GM18499 (cell line): ENCODE measurements around the gene NFKBIA.
"Not testable (repeated sequence)": the region's sequence is repeated elsewhere in the genome, so short reads cannot be mapped to it uniquely, and the experiment has no call there.

Experiments used
- ATAC-seq: cut with Tn5 transposase; IDR thresholded peaks from one replicate; pipeline ENCODE4 v1.9.1; 2021; ENCODE audit warnings: moderate number of reproducible peaks; ENCODE audit not compliant: insufficient read depth, unreplicated experiment

The NFKBIA gene

DNA sequence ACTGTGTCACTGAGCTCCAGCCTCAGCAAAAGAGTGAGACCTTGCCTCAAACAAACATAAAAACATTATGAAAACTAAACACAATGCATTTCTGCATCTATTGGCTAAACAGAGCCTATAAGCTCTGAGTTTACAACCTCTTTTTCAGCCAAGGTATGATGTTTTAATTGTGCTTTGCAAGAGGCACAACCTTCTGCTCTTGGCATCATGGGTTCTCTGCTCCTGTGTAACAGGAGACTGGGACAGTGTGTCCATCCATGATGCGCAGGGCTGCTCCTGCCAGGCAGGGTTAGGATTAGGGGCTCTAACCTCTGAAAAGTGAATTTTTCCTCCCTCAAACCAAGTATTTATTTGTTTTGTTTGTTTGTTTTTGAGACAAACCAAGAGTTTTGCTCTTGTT is 5.0 kb upstream of the NFKBIA start:
- ATAC-seq, result no peak

DNA sequence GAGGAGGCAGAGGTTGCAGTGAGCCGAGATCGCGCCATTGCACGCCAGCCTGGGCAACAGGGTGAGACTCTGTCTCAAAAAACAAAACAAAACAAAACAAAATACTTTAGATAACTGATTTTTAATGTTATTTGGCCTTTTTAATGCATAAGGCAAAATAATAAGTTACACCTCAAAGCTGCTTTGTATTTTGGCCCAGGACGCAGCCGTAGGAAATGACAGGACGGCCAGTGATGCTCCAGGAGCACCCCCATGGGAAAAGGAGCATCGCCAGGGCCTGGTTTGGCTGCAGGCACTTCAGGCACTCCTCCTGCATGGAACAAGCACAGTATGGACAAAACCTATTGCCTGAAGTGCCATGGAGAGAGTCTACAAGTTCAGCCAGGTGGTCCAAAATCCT is 3.5 kb upstream of the NFKBIA start:
- no peak for ATAC-seq

DNA sequence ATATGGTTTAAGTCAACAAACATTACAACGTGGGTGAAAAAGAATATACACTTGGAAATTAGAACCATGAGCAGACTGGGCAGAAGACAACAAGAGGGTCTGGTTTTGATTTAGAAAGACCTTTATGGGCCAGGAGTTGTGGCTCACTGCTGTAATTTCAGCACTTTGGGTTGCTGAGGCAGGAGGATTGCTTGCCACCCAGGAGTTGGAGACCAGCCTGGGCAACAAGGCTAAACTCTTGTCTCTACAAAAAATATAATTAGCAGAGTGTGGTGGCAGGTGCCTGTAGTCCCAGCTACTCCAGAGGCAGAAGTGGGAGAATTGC is 2.7 kb upstream of the NFKBIA start:
- ATAC-seq, result no peak

DNA sequence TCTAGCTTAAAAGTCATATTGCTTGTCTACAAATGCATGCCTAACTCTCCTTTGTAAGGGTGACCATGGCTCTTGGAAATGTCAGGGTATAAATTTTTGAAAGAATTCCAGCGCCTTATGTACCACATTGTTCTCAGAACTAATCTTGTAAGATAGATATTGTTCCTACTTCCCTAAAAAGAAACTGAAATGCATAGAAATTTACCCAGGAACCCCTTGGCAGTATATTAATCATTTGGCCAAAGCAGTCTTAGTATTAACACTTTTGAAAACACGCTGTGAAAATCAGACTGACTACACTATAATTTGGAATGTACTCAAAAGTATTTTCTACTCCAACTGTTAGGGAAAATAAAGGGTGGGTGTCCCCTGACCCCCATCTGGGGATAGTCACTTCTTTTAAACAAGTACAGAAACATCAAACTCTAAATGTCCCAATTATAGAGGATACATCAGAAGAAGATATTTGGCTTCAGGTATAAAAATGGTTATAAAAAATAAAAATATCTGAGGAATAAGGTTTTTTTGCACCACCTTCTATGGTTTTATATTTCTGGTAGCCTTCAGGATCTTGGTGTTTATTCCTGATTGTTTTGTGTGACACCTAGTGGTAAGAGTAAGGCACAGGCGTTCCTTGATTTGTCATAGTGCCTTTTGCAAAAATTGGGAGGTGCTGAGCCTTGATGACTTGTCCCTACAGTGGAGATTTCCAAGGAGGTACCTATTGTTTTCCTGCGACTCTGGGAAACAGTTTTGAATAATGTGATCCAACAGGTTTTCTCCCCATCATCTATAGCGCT is 2.2 kb upstream of the NFKBIA start:
- ATAC-seq, result no peak

DNA sequence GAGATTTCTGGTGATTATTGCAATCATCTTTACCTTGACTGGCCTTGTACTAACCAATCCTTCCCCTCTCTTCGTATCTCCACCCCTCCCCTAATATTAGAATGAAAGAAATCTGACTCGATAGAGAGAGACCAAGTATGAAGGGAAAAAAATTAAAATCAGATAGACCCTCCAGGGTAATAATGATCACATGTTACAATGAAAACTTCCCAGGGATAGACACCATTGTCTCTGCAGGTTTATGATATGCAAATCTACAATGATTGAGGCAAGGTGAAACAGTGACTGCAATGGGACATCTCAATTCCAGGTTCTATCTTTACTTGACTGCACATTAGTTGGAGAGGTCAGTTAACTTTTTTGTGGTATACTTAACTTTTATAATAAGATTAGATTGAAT is 1.5 kb upstream of the NFKBIA start:
- ATAC-seq, result no peak

DNA sequence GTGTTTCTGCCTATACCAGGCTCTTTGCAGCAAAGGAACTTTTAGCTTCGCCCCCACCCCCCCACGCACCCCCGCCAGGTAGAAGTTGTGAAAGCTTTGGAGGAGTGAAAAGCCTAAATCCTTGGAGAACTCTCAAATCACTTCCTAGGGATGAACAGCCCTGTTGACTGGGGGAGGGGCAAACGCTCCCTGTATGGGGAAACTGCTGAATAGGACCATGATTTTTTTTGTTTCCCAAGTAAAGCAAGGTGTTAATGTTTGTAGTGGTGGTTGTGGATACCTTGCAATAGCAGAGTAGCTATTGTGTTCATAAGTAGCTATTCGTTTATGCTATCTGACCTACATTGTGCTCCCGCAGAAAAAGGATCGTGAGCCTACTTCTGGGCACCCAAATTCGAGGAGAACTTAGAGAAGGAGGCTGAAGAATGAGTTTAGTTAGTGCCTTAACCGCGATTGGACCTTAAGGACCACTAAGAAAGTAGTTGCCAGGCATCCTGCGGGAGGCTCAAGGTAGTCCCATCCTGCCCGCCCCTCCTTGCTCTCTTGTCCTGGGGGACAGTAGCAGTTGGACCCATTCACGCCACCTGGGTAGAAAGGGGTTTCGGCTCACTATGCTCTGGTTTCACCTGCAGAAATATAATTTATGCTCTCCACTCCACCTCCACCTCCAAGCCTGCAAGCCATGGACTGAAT is 901 bp upstream of the NFKBIA start:
- ATAC-seq, result no peak

DNA sequence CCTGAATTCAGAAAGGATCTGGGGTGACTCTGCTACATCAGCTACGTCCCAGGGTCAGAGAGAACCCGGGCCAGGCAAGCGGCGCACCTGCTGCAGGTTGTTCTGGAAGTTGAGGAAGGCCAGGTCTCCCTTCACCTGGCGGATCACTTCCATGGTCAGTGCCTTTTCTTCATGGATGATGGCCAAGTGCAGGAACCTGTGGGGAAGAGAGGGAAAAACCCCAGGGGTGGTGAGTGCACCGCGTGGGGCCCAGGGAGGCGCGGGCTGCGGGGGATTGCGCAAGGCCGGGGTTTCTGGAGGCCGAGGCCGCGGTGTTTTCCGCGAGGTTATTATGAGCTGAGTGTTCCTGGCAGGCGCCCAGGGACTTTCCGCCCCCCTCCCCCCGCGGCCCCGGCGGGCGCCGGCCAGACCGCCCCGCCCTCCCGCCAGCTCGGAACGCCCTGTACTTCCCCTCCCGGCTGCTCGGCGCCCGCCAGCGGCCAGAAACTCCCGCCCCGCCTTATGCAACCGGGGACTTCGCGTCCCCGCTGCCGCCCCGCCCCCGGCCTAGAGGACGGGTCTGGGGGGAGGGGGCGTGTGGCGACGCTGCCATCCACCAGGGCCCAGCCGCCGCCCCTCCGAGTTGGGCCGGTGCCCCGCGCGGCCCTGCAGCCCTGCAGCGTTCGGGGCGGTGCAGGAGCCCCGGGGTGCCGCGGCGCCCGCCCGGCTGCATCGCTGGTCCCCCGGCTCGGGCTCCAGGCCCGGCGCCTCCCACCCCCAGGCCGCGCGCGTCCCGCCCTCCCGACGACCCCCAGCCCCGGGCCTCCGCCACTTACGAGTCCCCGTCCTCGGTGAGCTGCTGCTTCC is 723 bp downstream of the NFKBIA start:
- ATAC-seq, result peak; percentile 25

DNA sequence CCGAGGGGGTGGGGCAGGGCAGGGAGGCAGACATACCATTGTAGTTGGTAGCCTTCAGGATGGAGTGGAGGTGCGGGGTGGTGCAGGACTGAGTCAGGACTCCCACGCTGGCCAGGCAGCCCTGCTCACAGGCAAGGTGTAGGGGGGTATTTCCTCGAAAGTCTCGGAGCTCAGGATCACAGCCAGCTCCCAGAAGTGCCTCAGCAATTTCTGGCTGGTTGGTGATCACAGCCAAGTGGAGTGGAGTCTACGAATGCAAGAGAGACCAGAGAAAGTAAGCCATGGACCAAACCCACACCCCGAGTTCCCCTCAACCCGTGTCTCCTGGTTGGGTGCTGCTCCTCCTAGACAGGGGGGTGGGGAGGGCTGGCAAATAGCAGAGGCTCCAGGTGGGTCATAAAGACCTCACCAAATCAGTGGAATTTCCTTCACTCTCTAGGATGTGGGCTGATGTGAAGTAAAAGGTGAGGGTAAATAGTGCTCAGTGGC is 1.4 kb downstream of the NFKBIA start:
- no peak for ATAC-seq

DNA sequence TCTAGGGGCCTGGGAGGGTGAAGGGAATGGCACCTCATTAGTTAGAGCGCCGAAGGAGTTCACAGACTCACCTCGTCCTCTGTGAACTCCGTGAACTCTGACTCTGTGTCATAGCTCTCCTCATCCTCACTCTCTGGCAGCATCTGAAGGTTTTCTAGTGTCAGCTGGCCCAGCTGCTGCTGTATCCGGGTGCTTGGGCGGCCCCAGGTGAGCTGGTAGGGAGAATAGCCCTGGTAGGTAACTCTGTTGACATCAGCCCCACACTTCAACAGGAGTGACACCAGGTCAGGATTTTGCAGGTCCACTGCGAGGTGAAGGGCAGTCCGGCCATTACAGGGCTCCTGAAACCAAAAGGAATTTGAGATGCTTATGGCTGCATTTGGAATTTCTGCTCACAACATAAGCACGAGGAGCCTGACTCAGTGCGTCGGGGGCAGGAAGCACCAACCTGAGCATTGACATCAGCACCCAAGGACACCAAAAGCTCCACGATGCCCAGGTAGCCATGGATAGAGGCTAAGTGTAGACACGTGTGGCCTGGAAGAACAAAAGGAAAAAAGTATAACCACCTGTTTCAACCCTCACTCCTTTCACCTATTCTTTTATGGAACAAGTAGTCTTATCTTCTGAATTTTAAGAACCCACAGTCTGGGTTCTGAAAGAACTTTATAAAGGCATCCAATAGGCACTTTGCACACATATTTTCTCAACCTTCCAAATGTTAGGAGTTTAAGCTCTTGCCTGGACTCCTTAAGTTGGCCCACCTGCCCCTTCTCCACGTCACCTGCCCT is 2.0 kb downstream of the NFKBIA start:
- no peak for ATAC-seq

DNA sequence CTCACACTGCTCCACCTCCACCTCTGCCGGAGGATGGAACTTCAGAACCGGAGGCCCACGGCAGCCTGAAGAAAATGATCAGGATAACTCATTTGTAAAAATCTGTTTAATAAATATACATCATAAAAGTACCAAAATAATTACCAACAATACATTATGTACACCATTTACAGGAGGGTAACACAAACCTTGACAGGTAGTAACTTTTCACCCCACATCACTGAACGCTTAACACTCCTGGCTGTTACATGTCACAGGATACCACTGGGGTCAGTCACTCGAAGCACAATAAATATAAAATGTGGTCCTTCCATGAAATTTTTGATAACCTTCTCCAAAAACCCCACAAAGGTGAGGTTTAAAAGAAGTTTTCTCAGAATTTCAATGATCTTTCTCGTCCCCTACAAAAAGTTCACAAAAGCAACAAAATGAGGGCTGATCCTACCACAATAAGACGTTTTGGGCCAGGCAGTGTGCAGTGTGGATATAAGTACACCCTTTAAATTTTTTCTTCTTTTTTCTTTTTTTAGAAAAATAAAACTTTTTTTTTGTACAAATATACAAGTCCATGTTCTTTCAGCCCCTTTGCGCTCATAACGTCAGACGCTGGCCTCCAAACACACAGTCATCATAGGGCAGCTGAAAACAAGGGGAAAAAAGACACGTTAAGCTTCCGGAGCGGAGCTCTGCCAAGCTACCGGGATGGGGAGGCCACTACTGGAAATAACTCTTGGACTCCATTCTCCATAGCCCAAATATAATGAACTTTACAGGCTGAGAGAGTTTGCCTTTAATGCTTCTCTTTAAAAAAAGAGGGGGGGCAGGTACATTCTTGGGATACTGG is 2.9 kb downstream of the NFKBIA start:
- ATAC-seq, result no peak

DNA sequence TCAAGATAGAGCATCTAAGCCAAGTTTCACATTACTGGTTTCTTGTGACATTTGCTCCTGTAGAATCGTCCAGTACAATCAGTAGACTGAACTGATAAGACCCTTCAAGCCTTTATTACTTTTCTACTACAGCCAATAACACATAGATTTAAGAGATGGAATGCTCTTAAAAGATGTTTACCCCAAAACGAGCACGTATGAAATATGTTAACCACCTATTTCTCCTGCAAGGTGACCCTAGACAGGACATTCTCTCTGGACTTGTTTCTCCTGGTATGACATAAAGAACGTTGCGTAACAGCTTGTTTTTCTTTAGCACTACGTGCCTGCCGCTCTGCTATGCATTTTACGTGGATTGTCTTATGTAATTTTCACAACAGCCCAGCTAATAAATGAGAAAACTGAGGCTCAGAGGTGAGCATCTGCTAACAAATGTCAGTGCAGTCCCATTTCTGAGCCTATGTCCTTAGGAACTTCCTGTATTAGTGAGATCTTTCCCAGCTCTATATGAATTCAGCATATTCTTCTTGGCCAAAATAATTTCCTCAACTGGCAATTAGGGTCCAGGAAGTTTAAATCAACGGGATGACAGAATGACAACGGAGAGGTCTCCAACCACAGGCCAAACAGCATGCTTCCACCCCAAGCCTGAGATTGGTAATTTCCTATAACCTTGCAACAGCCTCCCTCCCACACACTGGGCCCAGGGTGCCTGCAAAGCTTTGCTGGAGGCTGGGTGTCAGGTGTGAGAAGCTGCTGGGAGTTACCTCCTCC is 3.7 kb downstream of the NFKBIA start:
- no peak for ATAC-seq

DNA sequence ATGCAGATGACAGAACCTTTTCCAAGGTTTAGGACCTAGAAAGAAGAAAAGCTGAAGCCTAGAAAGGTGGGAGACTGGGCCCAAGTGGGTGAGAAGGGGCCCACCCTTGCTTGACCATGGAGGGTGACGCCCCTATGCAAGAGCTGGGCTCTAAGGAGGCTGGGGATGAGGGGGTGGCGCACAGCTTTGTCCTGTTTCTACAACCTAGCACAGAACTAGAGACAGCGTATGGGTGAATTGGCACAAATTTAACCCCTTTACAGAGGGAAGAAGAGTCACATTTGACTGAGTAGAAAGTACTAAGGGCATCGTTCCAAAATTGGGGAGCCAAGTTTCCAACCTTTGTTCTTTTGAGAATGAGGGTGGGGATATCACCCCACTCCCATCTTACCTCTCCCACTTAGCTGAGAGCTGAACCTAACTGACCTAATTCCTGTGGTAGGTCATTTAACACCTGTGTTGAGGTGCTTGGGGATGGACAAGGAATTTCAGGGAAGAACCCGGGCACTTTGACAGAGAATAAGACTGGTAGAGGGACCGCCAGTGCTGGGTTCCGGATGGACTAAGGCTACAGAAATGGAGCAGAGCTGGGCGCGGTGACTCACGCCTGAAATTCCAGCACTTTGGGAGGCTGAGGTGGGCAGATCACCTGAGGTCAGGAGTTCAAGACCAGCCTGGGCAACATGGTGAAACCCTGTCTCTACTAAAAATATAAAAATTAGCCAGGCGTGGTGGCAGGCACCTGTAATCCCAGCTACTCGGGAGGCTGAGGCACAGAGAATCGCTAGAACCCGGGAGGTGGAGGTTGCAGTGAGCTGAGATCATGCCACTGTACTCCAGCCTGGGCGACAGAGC is 5.2 kb downstream of the NFKBIA start:
- no peak for ATAC-seq

DNA sequence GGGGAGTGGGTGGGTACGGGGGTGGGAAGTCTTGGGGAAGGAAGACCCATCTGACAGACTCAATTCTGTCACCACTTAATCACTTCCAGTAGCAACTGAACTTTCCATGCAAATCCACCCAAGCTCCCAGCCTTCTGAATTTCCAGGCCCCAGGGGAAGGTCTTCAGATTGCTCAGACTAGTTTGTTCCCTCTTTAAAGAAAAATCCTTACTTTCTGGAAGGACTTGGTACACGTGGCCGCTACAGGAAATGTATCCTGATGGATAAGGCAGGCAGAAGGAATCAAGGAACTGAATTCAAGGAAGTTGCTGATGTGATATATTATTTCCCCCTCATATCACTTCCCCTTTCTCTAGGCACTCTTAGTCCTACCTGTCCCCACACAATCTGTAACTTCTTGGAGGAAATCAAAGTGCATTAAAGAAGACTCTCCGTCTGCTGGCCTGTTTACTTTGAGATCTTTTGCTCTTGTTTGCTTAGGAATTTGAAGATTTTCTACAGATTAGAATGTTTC is 6.4 kb downstream of the NFKBIA start:
- ATAC-seq, result no peak

DNA sequence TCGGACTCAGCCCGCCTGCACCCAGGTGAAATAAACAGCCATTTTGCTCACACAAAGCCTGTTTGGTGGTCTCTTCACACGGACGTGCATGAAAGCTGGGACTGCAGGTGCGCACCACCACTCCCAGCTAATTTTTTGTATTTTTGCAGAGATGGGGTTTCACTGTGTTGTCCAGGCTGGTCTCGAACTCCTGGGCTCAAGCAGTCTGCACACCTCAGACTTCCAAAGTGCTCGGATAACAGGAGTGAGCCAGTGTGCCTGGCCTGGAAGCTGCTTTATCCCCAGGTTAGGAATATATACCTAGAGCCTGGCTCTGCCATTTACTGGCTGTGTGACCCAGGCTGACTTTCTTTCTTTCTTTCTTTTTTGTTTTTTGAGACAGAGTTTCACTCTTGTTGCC is 7.9 kb downstream of the NFKBIA start:
- not testable (repeated sequence) for ATAC-seq

DNA sequence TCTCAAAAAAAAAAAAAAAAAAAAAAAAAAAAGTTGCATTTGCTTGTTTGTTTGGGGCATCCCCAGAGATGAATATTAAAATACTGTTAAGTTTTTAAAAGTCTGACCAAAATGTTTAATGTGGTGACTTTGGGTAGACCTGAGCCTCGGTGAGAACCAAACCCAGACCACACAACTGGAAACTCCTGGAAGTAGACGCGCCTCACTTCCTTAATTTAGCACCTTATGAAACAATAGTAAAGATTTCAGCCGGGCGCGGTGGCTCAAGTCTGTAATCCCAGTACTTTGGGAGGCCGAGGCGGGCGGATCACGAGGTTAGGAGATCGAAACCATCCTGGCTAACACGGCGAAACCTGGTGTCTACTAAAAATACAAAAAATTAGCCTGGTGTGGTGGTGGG is 9.3 kb downstream of the NFKBIA start:
- ATAC-seq, result no peak

DNA sequence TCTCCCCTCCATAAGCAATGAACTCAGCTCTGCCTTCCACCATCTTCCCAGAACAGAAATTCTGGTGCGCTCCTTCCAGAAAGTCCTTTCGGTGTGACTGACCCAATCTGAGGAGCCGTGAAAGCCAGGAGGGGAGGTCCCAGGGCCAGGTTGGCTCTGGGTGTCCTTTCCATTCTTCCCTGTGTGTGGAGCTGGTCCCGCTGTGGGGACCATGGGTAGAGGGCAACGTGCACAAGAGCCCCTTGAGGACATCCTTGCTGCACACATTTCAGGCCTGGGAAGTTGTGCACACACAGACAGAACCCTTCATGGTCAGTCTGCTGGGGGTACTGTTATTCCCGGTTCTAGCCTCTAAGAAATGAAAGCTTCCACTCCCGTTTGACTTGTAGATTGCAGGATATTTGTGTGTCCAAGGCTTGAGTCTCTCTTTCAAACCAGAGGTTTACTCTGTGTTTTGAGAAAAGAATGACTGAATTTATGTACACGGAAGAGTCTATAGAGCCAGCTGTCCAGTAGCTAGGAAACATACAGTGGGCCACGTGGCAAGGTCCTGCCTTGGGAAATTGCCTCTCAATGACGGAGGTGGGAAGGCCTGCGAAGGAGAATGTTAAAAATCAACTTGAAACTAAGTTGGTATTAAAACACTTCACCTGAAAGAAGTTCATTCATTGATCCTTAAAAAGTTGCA is 10.1 kb downstream of the NFKBIA start:
- no peak for ATAC-seq

DNA sequence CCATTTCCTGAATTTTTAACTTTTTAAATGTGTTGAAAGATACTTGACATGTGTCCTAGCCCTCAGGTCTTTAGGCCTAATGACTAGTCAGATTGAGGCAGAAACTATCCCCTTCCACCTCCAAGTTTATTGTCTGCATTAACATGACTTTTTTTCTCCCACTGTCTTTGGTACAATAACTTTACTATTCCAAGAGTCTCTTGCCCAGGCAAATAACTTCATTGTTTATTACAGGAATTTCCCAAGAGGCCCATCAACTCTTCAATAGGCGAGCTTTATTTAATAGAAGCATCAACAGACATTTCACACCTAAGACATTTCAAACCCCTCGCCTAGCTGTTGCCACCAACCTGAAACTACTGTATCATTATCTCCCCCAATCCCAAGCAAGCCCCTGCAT is 10.7 kb downstream of the NFKBIA start:
- ATAC-seq, result no peak
